Thyroid gland (tissue), 4 donors: Measurements from ENCODE around the gene BRSK2.

Experiments used
- POLR2A ChIP-seq, 2 donors: fragments of 450-650 bp; IDR thresholded peaks; one replicate each; pipeline ENCODE4 v1.6.1; 2017; ENCODE audit warnings: antibody characterized with exemption in 2 of 2, mild to moderate bottlenecking in 2 of 2, moderate library complexity in 1 of 2
- TF ChIP-seq, protein P1 (sequence below), 6 experiments: fragments of 200-600 bp in 3 of 6; fragments of 450-650 bp in 3 of 6; sonication (generic) in 3 of 6; IDR thresholded peaks; one replicate each; pipeline ENCODE4 v1.5.1; 2016 to 2019; ENCODE audit warnings: antibody characterized with exemption in 6 of 6, mild to moderate bottlenecking in 2 of 6, inconsistent platforms in 1 of 6, moderate library complexity in 1 of 6

DNA sequence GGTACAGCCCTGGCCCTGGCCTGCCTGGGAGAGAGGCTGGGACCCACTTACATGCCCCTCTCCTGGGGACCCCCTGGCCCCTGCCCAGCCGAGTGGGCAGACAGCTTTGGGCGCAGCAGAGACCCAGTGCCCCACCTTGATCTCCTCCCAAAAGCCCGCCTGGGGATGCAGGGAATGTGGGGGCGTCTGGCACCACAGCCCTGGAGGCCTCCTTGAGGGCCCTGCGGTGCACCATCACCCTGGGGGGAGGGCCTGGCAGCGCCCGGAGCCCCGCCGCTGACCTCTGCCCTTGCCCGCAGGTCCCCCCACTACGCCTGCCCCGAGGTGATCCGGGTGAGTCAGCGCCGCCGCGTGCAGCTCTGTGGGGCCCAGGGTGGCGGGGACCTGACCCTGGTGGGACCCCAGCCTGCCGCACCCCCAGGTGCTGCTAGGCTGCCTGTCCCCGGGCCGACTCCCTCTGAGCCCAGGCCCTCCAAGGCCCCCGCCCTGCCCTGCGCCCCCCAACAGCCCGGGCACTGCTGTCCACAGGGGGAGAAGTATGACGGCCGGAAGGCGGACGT, 53.2 kb downstream of the BRSK2 start:
- TF ChIP-seq, protein P1, sequence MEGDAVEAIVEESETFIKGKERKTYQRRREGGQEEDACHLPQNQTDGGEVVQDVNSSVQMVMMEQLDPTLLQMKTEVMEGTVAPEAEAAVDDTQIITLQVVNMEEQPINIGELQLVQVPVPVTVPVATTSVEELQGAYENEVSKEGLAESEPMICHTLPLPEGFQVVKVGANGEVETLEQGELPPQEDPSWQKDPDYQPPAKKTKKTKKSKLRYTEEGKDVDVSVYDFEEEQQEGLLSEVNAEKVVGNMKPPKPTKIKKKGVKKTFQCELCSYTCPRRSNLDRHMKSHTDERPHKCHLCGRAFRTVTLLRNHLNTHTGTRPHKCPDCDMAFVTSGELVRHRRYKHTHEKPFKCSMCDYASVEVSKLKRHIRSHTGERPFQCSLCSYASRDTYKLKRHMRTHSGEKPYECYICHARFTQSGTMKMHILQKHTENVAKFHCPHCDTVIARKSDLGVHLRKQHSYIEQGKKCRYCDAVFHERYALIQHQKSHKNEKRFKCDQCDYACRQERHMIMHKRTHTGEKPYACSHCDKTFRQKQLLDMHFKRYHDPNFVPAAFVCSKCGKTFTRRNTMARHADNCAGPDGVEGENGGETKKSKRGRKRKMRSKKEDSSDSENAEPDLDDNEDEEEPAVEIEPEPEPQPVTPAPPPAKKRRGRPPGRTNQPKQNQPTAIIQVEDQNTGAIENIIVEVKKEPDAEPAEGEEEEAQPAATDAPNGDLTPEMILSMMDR (IDR thresholded peaks at IDR 0.05): no peak
- no peak for TF ChIP-seq POLR2A (IDR thresholded peaks at IDR 0.05)
